Measurements from ENCODE around the gene WIPF2.
"Not testable (repeated sequence)": the region's sequence is repeated elsewhere in the genome, so short reads cannot be mapped to it uniquely, and the experiment has no call there.

WIPF2 gene

GRCh38 chr17:40230670-40231069, 11.6 kb downstream of the WIPF2 start:
- Histone ChIP-seq H3K36me3 (ENCODE audit: control insufficient read depth, low read depth, low read length) (no peaks in the 10 kb centered on the region), H3K27me3 (ENCODE audit: control insufficient read depth, insufficient read depth, low read length) (no peaks in the 10 kb centered on the region), H3K27ac (ENCODE audit: low read length) (no peak overlapping the region), H3K4me1 (ENCODE audit: control insufficient read depth, low read depth, low read length) (no peaks in the 10 kb centered on the region), H3K9ac (ENCODE audit: low read length) (no peak overlapping the region), H3K9me3 (ENCODE audit: control insufficient read depth, low read depth, low read length) (no peaks in the 10 kb centered on the region), H3K4me3 (ENCODE audit: low read length) (no peak overlapping the region)

DNA sequence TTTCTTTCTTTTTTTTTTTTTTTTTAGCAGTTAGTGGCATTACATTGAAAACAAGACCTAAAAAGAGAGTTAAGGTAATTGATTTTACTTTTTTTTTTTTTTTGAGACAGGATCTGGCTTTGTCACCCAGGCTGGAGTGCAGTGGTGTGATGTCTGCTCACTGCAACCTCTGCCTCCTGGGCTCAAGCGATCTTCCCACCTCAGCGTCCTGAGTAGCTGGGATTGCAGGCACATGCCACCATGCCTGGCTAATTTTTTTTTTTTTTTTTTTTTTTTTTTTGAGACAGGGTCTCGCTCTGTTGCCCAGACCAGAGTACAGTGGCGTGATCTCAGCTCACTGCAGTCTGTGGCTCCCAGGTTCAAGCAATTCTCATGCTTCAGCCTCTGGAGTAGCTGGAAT, 12.8 kb downstream of the WIPF2 start:
- not testable (repeated sequence) for H3K27me3 ChIP-seq (ENCODE audit: control insufficient read depth, insufficient read depth, low read length); H3K4me1 ChIP-seq (ENCODE audit: control insufficient read depth, low read depth, low read length); H3K9ac ChIP-seq (ENCODE audit: low read length); H3K27ac ChIP-seq (ENCODE audit: low read length); H3K4me3 ChIP-seq (ENCODE audit: low read length); H3K36me3 ChIP-seq (ENCODE audit: control insufficient read depth, low read depth, low read length); H3K9me3 ChIP-seq (ENCODE audit: control insufficient read depth, low read depth, low read length)

DNA sequence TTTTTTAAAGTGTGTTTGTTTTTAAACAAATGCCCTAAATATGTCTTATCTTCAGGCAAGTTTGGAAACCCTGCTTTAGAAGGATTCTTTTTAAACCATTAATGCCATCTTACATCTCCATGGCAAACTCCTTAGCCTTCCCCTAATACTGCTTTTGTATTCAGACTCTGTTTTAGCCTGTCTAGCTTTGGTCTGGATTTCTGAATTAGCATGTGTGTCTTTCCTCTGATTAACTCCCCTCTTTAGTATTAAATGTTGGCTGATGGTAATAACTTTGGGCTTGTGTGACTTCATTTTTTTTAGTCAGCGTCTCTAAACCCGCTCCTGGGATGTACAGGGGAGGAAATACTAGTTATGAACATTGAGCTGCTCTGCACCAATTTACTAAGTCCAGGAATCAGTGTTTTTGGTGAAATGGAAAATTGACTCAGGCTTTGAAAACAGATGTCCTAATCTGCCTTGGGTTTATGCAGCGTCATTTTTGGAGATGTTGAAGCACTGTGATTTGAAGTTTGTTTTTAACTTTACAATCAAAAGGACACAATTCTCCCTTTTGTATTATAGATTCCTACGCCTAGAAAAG, 22.2 kb downstream of the WIPF2 start:
- Histone ChIP-seq H3K27ac (ENCODE audit: low read length) (no peak overlapping the region), H3K36me3 (ENCODE audit: control insufficient read depth, low read depth, low read length) (no peaks in the 10 kb centered on the region), H3K9me3 (ENCODE audit: control insufficient read depth, low read depth, low read length) (no peaks in the 10 kb centered on the region)

DNA sequence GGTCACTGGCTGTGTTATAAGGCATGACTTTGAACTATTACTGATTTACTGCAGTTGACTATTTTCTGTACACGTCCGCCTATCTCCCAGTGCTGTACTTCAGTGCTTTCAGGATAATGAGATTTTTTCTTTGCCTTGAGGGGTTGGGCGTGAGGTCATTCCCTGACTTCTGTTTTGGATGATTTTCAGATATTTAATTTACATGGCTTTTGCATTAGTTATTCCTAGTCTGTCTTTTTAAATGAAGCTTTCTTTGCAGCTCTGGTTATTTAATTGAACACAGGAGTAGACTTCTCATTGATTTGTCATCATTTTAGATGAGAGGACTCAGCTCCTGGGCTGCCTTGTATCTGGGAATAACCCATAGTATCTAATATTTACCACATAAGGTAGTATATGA, 23.7 kb downstream of the WIPF2 start:
- Histone ChIP-seq H3K4me3 (ENCODE audit: low read length) (no peak overlapping the region), H3K9ac (ENCODE audit: low read length) (no peak overlapping the region), H3K9me3 (ENCODE audit: control insufficient read depth, low read depth, low read length) (no peaks in the 10 kb centered on the region), H3K27ac (ENCODE audit: low read length) (no peak overlapping the region), H3K4me1 (ENCODE audit: control insufficient read depth, low read depth, low read length) (no peaks in the 10 kb centered on the region), H3K36me3 (ENCODE audit: control insufficient read depth, low read depth, low read length) (no peaks in the 10 kb centered on the region), H3K27me3 (ENCODE audit: control insufficient read depth, insufficient read depth, low read length) (no peaks in the 10 kb centered on the region)

More for the DNA sequence above, 22.2 kb downstream of the WIPF2 start:
- Histone ChIP-seq H3K4me3 (ENCODE audit: low read length) (no peak overlapping the region), H3K4me1 (ENCODE audit: control insufficient read depth, low read depth, low read length) (no peaks in the 10 kb centered on the region), H3K27me3 (ENCODE audit: control insufficient read depth, insufficient read depth, low read length) (no peaks in the 10 kb centered on the region), H3K9ac (ENCODE audit: low read length) (no peak overlapping the region)

- Histone ChIP-seq H3K27me3 (ENCODE audit: control insufficient read depth, insufficient read depth, low read length) (no peaks in the 10 kb centered on the region), H3K9me3 (ENCODE audit: control insufficient read depth, low read depth, low read length) (no peaks in the 10 kb centered on the region), H3K36me3 (ENCODE audit: control insufficient read depth, low read depth, low read length) (no peaks in the 10 kb centered on the region), H3K27ac (ENCODE audit: low read length) (no peak overlapping the region), H3K4me3 (ENCODE audit: low read length) (no peak overlapping the region), H3K9ac (ENCODE audit: low read length) (no peak overlapping the region), H3K4me1 (ENCODE audit: control insufficient read depth, low read depth, low read length) (no peaks in the 10 kb centered on the region)
These were observed 24.7 kb downstream of the WIPF2 start for GRCh38 chr17:40243761-40244160.

- H3K9me3 ChIP-seq (ENCODE audit: control insufficient read depth, low read depth, low read length): no peaks in the 10 kb centered on the region
- H3K9ac ChIP-seq (ENCODE audit: low read length): no peak overlapping the region
- H3K27ac ChIP-seq (ENCODE audit: low read length): no peak overlapping the region
- no peaks in the 10 kb centered on the region for H3K36me3 ChIP-seq (ENCODE audit: control insufficient read depth, low read depth, low read length)
- H3K4me3 ChIP-seq (ENCODE audit: low read length): no peak overlapping the region
- H3K4me1 ChIP-seq (ENCODE audit: control insufficient read depth, low read depth, low read length): no peaks in the 10 kb centered on the region
- no peaks in the 10 kb centered on the region for H3K27me3 ChIP-seq (ENCODE audit: control insufficient read depth, insufficient read depth, low read length)
These were observed 25.2 kb downstream of the WIPF2 start for GRCh38 chr17:40244255-40244654.

- H3K9ac ChIP-seq (ENCODE audit: low read length): no peak overlapping the region
- H3K4me3 ChIP-seq (ENCODE audit: low read length): no peak overlapping the region
These were observed 28.9 kb downstream of the WIPF2 start for GRCh38 chr17:40247926-40248495.

DNA sequence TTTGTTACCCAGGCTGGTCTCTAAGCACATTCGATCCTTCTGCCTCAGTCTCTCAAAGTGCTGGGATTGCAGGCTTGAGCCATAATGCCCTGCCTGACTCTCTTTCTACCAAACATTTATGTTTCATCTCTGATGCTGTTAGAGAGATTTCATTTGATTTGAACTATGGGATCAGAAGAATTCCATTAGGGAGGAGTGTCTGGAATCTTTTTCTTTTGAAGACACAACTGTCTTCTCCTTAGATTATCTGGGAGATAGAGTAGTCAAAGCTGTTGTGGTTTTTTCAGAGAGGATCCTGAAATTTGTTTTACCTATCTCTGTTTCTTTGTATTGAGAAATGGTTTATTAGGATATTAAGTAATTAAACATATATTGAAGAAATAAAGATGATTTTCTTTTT, 29.4 kb downstream of the WIPF2 start:
- H3K9me3 ChIP-seq (ENCODE audit: control insufficient read depth, low read depth, low read length): no peaks in the 10 kb centered on the region
- no peak overlapping the region for H3K4me3 ChIP-seq (ENCODE audit: low read length)
- no peak overlapping the region for H3K9ac ChIP-seq (ENCODE audit: low read length)
- no peaks in the 10 kb centered on the region for H3K36me3 ChIP-seq (ENCODE audit: control insufficient read depth, low read depth, low read length)
- H3K27ac ChIP-seq (ENCODE audit: low read length): no peak overlapping the region
- no peaks in the 10 kb centered on the region for H3K4me1 ChIP-seq (ENCODE audit: control insufficient read depth, low read depth, low read length)
- no peaks in the 10 kb centered on the region for H3K27me3 ChIP-seq (ENCODE audit: control insufficient read depth, insufficient read depth, low read length)

More at GRCh38 chr17:40247926-40248495, 28.9 kb downstream of the WIPF2 start:
- no peaks in the 10 kb centered on the region for H3K36me3 ChIP-seq (ENCODE audit: control insufficient read depth, low read depth, low read length)
- H3K27me3 ChIP-seq (ENCODE audit: control insufficient read depth, insufficient read depth, low read length): no peaks in the 10 kb centered on the region
- no peak overlapping the region for H3K27ac ChIP-seq (ENCODE audit: low read length)
- H3K9me3 ChIP-seq (ENCODE audit: control insufficient read depth, low read depth, low read length): no peaks in the 10 kb centered on the region
- no peaks in the 10 kb centered on the region for H3K4me1 ChIP-seq (ENCODE audit: control insufficient read depth, low read depth, low read length)

DNA sequence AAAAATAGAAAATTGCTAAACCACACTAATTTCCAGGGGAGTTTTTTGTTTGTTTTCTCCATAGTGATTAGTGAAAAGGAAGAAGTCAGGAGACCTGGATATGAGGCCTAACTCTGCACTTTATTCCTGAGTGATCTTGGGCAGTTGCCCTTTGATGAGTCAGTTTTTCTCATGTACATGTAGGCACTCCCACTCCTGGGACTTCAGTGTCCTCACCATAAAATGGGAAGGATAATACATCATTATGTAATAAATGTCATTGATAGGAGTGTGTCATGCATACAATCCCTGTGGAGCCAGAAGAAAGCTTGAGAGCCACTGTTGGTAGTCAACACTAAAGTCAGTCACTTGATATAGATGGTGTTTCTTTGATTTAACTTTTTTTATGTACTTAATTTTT, 32.5 kb downstream of the WIPF2 start:
- Histone ChIP-seq H3K36me3 (ENCODE audit: control insufficient read depth, low read depth, low read length) (no peaks in the 10 kb centered on the region), H3K4me1 (ENCODE audit: control insufficient read depth, low read depth, low read length) (no peaks in the 10 kb centered on the region), H3K27me3 (ENCODE audit: control insufficient read depth, insufficient read depth, low read length) (no peaks in the 10 kb centered on the region), H3K27ac (ENCODE audit: low read length) (no peak overlapping the region), H3K9me3 (ENCODE audit: control insufficient read depth, low read depth, low read length) (no peaks in the 10 kb centered on the region), H3K9ac (ENCODE audit: low read length) (no peak overlapping the region), H3K4me3 (ENCODE audit: low read length) (no peak overlapping the region)

DNA sequence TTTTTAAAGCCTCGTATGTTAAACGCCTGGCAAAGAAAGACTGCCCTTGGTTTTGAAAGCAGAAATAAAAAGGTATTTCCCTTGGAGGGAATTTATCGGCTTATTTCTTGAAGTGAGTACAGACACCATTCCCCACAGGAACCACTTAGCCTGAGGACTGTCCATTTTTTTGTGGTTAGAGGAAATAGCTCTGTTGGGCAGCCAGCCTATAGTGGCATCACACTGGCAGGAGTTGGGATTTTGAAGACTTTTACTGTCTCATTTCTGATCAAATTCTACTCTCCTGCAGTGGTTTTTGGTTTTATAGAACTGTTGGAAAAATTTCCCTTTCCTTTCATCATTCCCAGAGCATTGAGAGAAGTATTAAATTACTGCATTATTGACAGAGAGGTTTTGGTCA, 34.5 kb downstream of the WIPF2 start:
- H3K27ac ChIP-seq (ENCODE audit: low read length): no peak overlapping the region

GRCh38 chr17:40259505-40259904, 40.4 kb downstream of the WIPF2 start:
- peaks cover 18% of the 10 kb centered on the region for H3K36me3 ChIP-seq (ENCODE audit: control insufficient read depth, low read depth, low read length)
- no peak overlapping the region for H3K27ac ChIP-seq (ENCODE audit: low read length)
- no peaks in the 10 kb centered on the region for H3K27me3 ChIP-seq (ENCODE audit: control insufficient read depth, insufficient read depth, low read length)
- no peaks in the 10 kb centered on the region for H3K9me3 ChIP-seq (ENCODE audit: control insufficient read depth, low read depth, low read length)
- no peak overlapping the region for H3K9ac ChIP-seq (ENCODE audit: low read length)
- H3K4me1 ChIP-seq (ENCODE audit: control insufficient read depth, low read depth, low read length): no peaks in the 10 kb centered on the region
- no peak overlapping the region for H3K4me3 ChIP-seq (ENCODE audit: low read length)

More for the DNA sequence above, 34.5 kb downstream of the WIPF2 start:
- no peak overlapping the region for H3K9ac ChIP-seq (ENCODE audit: low read length)
- H3K27me3 ChIP-seq (ENCODE audit: control insufficient read depth, insufficient read depth, low read length): no peaks in the 10 kb centered on the region
- peaks cover 4% of the 10 kb centered on the region for H3K36me3 ChIP-seq (ENCODE audit: control insufficient read depth, low read depth, low read length)
- no peaks in the 10 kb centered on the region for H3K4me1 ChIP-seq (ENCODE audit: control insufficient read depth, low read depth, low read length)
- no peak overlapping the region for H3K4me3 ChIP-seq (ENCODE audit: low read length)
- H3K9me3 ChIP-seq (ENCODE audit: control insufficient read depth, low read depth, low read length): no peaks in the 10 kb centered on the region

DNA sequence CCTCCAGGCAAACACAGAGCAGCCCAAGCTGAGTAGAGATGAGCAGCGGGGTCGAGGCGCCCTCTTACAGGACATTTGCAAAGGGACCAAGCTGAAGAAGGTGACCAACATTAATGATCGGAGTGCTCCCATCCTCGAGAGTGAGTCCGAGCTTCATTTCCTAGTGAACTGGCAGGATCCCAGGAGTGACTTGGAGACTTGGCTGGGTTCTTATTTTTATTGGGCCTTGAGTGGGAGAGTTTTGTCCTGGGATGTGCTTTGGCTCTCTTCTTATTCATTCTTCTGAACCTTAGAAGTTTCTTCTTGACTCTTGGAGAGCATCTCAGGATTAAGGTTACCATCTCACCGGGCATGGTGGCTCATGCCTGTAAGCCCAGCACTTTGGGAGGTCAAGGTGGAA, 41.4 kb downstream of the WIPF2 start:
- H3K9ac ChIP-seq (ENCODE audit: low read length): no peak overlapping the region
- H3K27ac ChIP-seq (ENCODE audit: low read length): no peak overlapping the region
- H3K36me3 ChIP-seq (ENCODE audit: control insufficient read depth, low read depth, low read length): peaks cover 23% of the 10 kb centered on the region
- H3K4me3 ChIP-seq (ENCODE audit: low read length): no peak overlapping the region
- no peaks in the 10 kb centered on the region for H3K27me3 ChIP-seq (ENCODE audit: control insufficient read depth, insufficient read depth, low read length)
- H3K9me3 ChIP-seq (ENCODE audit: control insufficient read depth, low read depth, low read length): no peaks in the 10 kb centered on the region
- H3K4me1 ChIP-seq (ENCODE audit: control insufficient read depth, low read depth, low read length): no peaks in the 10 kb centered on the region

Measured in iPS-18a (cell line).